ENCODE measurements around the gene STX2.

DNA sequence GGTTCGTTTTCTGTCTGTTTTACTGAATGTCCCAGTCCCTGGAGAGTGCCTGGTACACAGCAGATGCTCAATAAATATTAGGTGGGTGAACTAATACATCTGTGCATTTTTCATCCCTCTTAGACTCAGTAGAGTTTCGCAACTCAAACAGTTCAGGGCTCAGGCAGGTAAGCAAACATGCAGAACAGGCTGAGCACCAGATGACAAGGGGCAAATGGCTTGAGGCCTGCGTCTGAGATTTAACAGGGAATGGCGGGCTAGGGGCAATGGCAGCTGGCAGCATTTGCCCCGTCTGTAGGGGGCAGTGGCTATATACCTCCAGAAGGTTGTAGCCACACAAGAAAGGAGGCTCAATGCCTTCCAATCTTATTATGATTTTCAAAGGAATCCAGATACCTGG lies 24.2 kb upstream of the STX2 start:
- no peak for TF ChIP-seq POLR2A (IDR thresholded peaks at IDR 0.05)
- TF ChIP-seq, protein P1, sequence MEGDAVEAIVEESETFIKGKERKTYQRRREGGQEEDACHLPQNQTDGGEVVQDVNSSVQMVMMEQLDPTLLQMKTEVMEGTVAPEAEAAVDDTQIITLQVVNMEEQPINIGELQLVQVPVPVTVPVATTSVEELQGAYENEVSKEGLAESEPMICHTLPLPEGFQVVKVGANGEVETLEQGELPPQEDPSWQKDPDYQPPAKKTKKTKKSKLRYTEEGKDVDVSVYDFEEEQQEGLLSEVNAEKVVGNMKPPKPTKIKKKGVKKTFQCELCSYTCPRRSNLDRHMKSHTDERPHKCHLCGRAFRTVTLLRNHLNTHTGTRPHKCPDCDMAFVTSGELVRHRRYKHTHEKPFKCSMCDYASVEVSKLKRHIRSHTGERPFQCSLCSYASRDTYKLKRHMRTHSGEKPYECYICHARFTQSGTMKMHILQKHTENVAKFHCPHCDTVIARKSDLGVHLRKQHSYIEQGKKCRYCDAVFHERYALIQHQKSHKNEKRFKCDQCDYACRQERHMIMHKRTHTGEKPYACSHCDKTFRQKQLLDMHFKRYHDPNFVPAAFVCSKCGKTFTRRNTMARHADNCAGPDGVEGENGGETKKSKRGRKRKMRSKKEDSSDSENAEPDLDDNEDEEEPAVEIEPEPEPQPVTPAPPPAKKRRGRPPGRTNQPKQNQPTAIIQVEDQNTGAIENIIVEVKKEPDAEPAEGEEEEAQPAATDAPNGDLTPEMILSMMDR (IDR thresholded peaks at IDR 0.05) = no peak
- TF ChIP-seq POLR2AphosphoS5 (IDR thresholded peaks at IDR 0.05; ENCODE audit: insufficient read depth in 1 of 2, low read depth in 1 of 2) = no peak
